ENCODE measurements around the gene BACH2. TPM values are rescaled to one million over a fixed set of nuclear protein-coding genes. Genes with fewer than 3 reads are reported as not detected.

BACH2 gene
- total RNA-seq, 1 donor from 2014 or later = 6.4 TPM

- H3K4me1 ChIP-seq = peaks cover 10% of the 10 kb centered on the region
- H3K27ac ChIP-seq = no peak overlapping the region
- no peaks in the 10 kb centered on the region for H3K27me3 ChIP-seq
- intact Hi-C loops (cut with DNase I) = no loop called here
- H3K36me3 ChIP-seq = no peaks in the 10 kb centered on the region
- H3K9me3 ChIP-seq = no peaks in the 10 kb centered on the region
- no peak for TF ChIP-seq CTCF (IDR thresholded peaks at IDR 0.05)
- no peak for TF ChIP-seq POLR2A (IDR thresholded peaks at IDR 0.05)
- TF ChIP-seq POLR2AphosphoS5 (IDR thresholded peaks at IDR 0.05; ENCODE audit: insufficient read depth in 1 of 2, low read depth in 1 of 2) = no peak
- no peak overlapping the region for H3K4me3 ChIP-seq
- no peak for DNase-seq (ENCODE audit: extremely low spot score in 2 of 2)
Measured at GRCh38 chr6:90179190-90180169, 117.2 kb downstream of the BACH2 start.

- no peak for DNase-seq (ENCODE audit: extremely low spot score in 2 of 2)
- peaks cover 10% of the 10 kb centered on the region for H3K4me1 ChIP-seq
- intact Hi-C loops (cut with DNase I) = no loop called here
- no peak for TF ChIP-seq CTCF (IDR thresholded peaks at IDR 0.05)
- TF ChIP-seq POLR2A (IDR thresholded peaks at IDR 0.05) = no peak
- no peak for TF ChIP-seq POLR2AphosphoS5 (IDR thresholded peaks at IDR 0.05; ENCODE audit: insufficient read depth in 1 of 2, low read depth in 1 of 2)
- H3K27ac ChIP-seq = no peak overlapping the region
- no peaks in the 10 kb centered on the region for H3K27me3 ChIP-seq
- no peak overlapping the region for H3K4me3 ChIP-seq
- no peaks in the 10 kb centered on the region for H3K36me3 ChIP-seq
- H3K9me3 ChIP-seq = no peaks in the 10 kb centered on the region
Measured at GRCh38 chr6:90178384-90178855, 118.2 kb downstream of the BACH2 start.

GRCh38 chr6:90177544-90178383 lies 118.9 kb downstream of the BACH2 start:
- no peak for TF ChIP-seq POLR2A (IDR thresholded peaks at IDR 0.05)
- no peak for TF ChIP-seq POLR2AphosphoS5 (IDR thresholded peaks at IDR 0.05; ENCODE audit: insufficient read depth in 1 of 2, low read depth in 1 of 2)
- no peak for TF ChIP-seq CTCF (IDR thresholded peaks at IDR 0.05)
- H3K27ac ChIP-seq = no peak overlapping the region
- no peak for DNase-seq (ENCODE audit: extremely low spot score in 2 of 2)
- H3K9me3 ChIP-seq = no peaks in the 10 kb centered on the region
- intact Hi-C loops (cut with DNase I) = no loop called here
- H3K4me3 ChIP-seq = no peak overlapping the region
- H3K36me3 ChIP-seq = no peaks in the 10 kb centered on the region
- peaks cover 10% of the 10 kb centered on the region for H3K4me1 ChIP-seq
- H3K27me3 ChIP-seq = no peaks in the 10 kb centered on the region

- H3K4me1 ChIP-seq = peaks cover 10% of the 10 kb centered on the region
- peak in 1 of 2 donors; percentile 61 for TF ChIP-seq POLR2AphosphoS5 (IDR thresholded peaks at IDR 0.05; ENCODE audit: insufficient read depth in 1 of 2, low read depth in 1 of 2)
- TF ChIP-seq CTCF (IDR thresholded peaks at IDR 0.05) = no peak
- no peaks in the 10 kb centered on the region for H3K9me3 ChIP-seq
- H3K27ac ChIP-seq = no peak overlapping the region
- no peak for DNase-seq (ENCODE audit: extremely low spot score in 2 of 2)
- intact Hi-C loops (cut with DNase I) = no loop called here
- H3K27me3 ChIP-seq = no peaks in the 10 kb centered on the region
- H3K36me3 ChIP-seq = no peaks in the 10 kb centered on the region
- no peak overlapping the region for H3K4me3 ChIP-seq
Measured at GRCh38 chr6:90175627-90176538, 120.8 kb downstream of the BACH2 start.
